ENCODE results near the gene TKFC.

TKFC gene

GRCh38 chr11:61325649-61326414, 7.2 kb upstream of the TKFC start:
- no peak for DNase-seq (ENCODE audit: low read depth in 2 of 2)

GRCh38 chr11:61327669-61328071, 5.4 kb upstream of the TKFC start:
- DNase-seq (ENCODE audit: low read depth in 2 of 2) = no peak

GRCh38 chr11:61328351-61328750, 4.7 kb upstream of the TKFC start:
- no peak for DNase-seq (ENCODE audit: low read depth in 2 of 2)

GRCh38 chr11:61329871-61330270, 3.2 kb upstream of the TKFC start:
- no peak for DNase-seq (ENCODE audit: low read depth in 2 of 2)

- no peak for DNase-seq (ENCODE audit: low read depth in 2 of 2)
Observed at GRCh38 chr11:61331651-61332050, 1.4 kb upstream of the TKFC start.

- no peak for DNase-seq (ENCODE audit: low read depth in 2 of 2)
Observed at GRCh38 chr11:61332281-61332796, 689 bp upstream of the TKFC start.

- no peak for DNase-seq (ENCODE audit: low read depth in 2 of 2)
Observed at GRCh38 chr11:61333550-61334433, 764 bp downstream of the TKFC start.

- DNase-seq (ENCODE audit: low read depth in 2 of 2) = no peak
Observed at GRCh38 chr11:61334434-61335354, 1.7 kb downstream of the TKFC start.

- no peak for DNase-seq (ENCODE audit: low read depth in 2 of 2)
Observed at GRCh38 chr11:61335355-61335710, 2.3 kb downstream of the TKFC start.

- DNase-seq (ENCODE audit: low read depth in 2 of 2) = peak; percentile 68 to 71
Observed at GRCh38 chr11:61336171-61336935, 3.3 kb downstream of the TKFC start.

GRCh38 chr11:61337706-61338470, 4.9 kb downstream of the TKFC start:
- DNase-seq (ENCODE audit: low read depth in 2 of 2) = no peak

- DNase-seq (ENCODE audit: low read depth in 2 of 2) = no peak
Observed at GRCh38 chr11:61338783-61339489, 5.9 kb downstream of the TKFC start.

GRCh38 chr11:61339490-61339878, 6.5 kb downstream of the TKFC start:
- DNase-seq (ENCODE audit: low read depth in 2 of 2) = no peak

- DNase-seq (ENCODE audit: low read depth in 2 of 2) = no peak
Observed at GRCh38 chr11:61340979-61341378, 8.0 kb downstream of the TKFC start.

GRCh38 chr11:61341706-61342105, 8.7 kb downstream of the TKFC start:
- DNase-seq (ENCODE audit: low read depth in 2 of 2) = no peak

- DNase-seq (ENCODE audit: low read depth in 2 of 2) = no peak
Observed at GRCh38 chr11:61342207-61342803, 9.3 kb downstream of the TKFC start.

GRCh38 chr11:61343792-61344745, 11.0 kb downstream of the TKFC start:
- DNase-seq (ENCODE audit: low read depth in 2 of 2) = no peak

GRCh38 chr11:61345170-61345610, 12.2 kb downstream of the TKFC start:
- no peak for DNase-seq (ENCODE audit: low read depth in 2 of 2)
